Measurements from ENCODE around the gene DOCK3.

Gene DOCK3

GRCh38 chr3:51422211-51422610 lies 747.5 kb downstream of the DOCK3 start:
- TF ChIP-seq FOXP2 (optimal IDR thresholded peaks at IDR 0.05; ENCODE audit: borderline replicate concordance, extremely low read depth, extremely low read length, insufficient read depth) (no peak), TAF1 (IDR thresholded peaks at IDR 0.05; ENCODE audit: borderline replicate concordance, insufficient read depth, low read length) (no peak), REST (IDR thresholded peaks at IDR 0.05; ENCODE audit: insufficient read depth in 1 of 2, low read depth in 2 of 2, low read length in 2 of 2) (no peak)

- TF ChIP-seq REST (IDR thresholded peaks at IDR 0.05; ENCODE audit: insufficient read depth in 1 of 2, low read depth in 2 of 2, low read length in 2 of 2), result no peak
- TF ChIP-seq POLR2AphosphoS5 (IDR thresholded peaks at IDR 0.05; ENCODE audit: low read depth, low read length), result no peak
- TF ChIP-seq SIN3A (IDR thresholded peaks at IDR 0.05; ENCODE audit: borderline replicate concordance, insufficient read depth, low read length), result no peak
These were observed 752.2 kb downstream of the DOCK3 start for GRCh38 chr3:51426921-51427320.

- TF ChIP-seq REST (IDR thresholded peaks at IDR 0.05; ENCODE audit: insufficient read depth in 1 of 2, low read depth in 2 of 2, low read length in 2 of 2) (no peak), SIN3A (IDR thresholded peaks at IDR 0.05; ENCODE audit: borderline replicate concordance, insufficient read depth, low read length) (no peak), FOXP2 (optimal IDR thresholded peaks at IDR 0.05; ENCODE audit: borderline replicate concordance, extremely low read depth, extremely low read length, insufficient read depth) (no peak), TAF1 (IDR thresholded peaks at IDR 0.05; ENCODE audit: borderline replicate concordance, insufficient read depth, low read length) (no peak), POLR2AphosphoS5 (IDR thresholded peaks at IDR 0.05; ENCODE audit: low read depth, low read length) (no peak)
These were observed 754.4 kb downstream of the DOCK3 start for GRCh38 chr3:51429138-51429537.

Data from PFSK-1 (cell line).